ENCODE data around the gene PRR35.

PRR35 gene

GRCh38 chr16:549544-550263 is 10.5 kb upstream of the PRR35 start:
- DNase-seq (ENCODE audit: low read depth): no peak

- no peak for DNase-seq (ENCODE audit: low read depth)
Measured at GRCh38 chr16:551210-551609, 9.0 kb upstream of the PRR35 start.

GRCh38 chr16:552171-552570 is 8.0 kb upstream of the PRR35 start:
- no peak for DNase-seq (ENCODE audit: low read depth)

GRCh38 chr16:553601-554296 is 6.4 kb upstream of the PRR35 start:
- DNase-seq (ENCODE audit: low read depth): no peak

GRCh38 chr16:554297-554621 is 5.9 kb upstream of the PRR35 start:
- no peak for DNase-seq (ENCODE audit: low read depth)

GRCh38 chr16:554640-555365 is 5.4 kb upstream of the PRR35 start:
- DNase-seq (ENCODE audit: low read depth): no peak

- DNase-seq (ENCODE audit: low read depth): no peak
Measured at GRCh38 chr16:555528-556473, 4.4 kb upstream of the PRR35 start.

- no peak for DNase-seq (ENCODE audit: low read depth)
Measured at GRCh38 chr16:556474-557173, 3.6 kb upstream of the PRR35 start.

- no peak for DNase-seq (ENCODE audit: low read depth)
Measured at GRCh38 chr16:557463-558297, 2.5 kb upstream of the PRR35 start.

GRCh38 chr16:558298-559020 is 1.7 kb upstream of the PRR35 start:
- DNase-seq (ENCODE audit: low read depth): no peak

GRCh38 chr16:559021-559380 is 1.2 kb upstream of the PRR35 start:
- DNase-seq (ENCODE audit: low read depth): no peak

GRCh38 chr16:559411-560203 is 587 bp upstream of the PRR35 start:
- no peak for DNase-seq (ENCODE audit: low read depth)

GRCh38 chr16:560701-561412 is 663 bp downstream of the PRR35 start:
- no peak for DNase-seq (ENCODE audit: low read depth)

- DNase-seq (ENCODE audit: low read depth): no peak
Measured at GRCh38 chr16:561413-561794, 1.2 kb downstream of the PRR35 start.

GRCh38 chr16:561957-562938 is 2.1 kb downstream of the PRR35 start:
- DNase-seq (ENCODE audit: low read depth): no peak

- DNase-seq (ENCODE audit: low read depth): no peak
Measured at GRCh38 chr16:563072-563644, 3.0 kb downstream of the PRR35 start.

All from stimulated activated CD8-positive, alpha-beta memory T cell treated with anti-CD3 and anti-CD28 coated beads, Interleukin-12 subunit alpha, Interleukin-12 subunit beta, amount 100 ng/mL, for 4 hours (primary cell).